ENCODE measurements around the gene FAM229A. TPM values are rescaled to one million over a fixed set of nuclear protein-coding genes. Genes with fewer than 3 reads are reported as not detected.
"Not testable (repeated sequence)": the region's sequence is repeated elsewhere in the genome, so short reads cannot be mapped to it uniquely, and the experiment has no call there.

The FAM229A gene, protein sequence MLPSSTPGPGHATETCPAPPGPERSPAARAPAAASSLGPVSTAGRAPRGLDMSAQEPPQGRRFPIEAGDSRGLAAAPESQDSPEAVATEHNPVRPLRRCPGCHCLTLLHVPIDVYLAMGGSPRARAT
- total RNA-seq, result 1 to 10 TPM; 2.7 to 3.5 (median 3.2) TPM

DNA sequence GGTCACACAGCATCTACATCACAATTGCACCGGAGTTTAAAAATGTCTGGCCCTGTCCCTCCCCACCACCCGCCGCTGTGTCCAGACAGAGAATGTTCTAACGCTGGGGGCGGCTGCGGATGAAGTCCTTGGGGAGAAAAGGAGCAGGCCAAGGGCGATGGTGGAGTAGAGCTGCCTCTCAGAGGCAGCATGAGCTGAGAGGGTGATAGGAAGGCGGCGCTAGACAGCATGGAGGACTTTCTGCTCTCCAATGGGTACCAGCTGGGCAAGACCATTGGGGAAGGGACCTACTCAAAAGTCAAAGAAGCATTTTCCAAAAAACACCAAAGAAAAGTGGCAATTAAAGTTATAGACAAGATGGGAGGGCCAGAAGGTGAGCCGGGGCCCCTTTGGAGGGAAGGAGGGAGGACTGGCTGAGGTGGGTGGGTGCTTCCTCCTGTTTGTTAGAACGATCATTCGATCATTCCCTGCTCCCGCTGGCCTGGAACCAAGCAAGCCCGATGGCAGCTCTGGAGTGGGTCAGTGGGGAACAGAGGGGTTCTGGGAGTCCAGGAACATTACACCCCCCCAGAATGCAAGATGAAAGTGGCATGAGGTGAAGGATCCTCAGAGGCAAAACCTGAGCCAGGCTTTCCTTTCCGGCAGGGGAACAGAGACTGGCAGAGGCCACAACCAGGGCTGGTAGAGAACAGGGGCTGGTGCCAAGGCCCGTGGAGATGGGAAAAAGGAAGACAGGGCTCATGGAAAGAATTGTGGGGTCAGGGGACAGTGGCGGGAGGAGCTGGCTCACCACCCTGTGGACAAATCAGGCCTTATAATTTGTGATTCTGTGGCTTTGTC, at the start of gene FAM229A, which contains the start of gene TSSK3:
FAM229A (minus strand) TSS at position 12 of the 840 bp plus-strand sequence. CDS start 394 bp downstream, outside the sequence.
TSSK3 (plus strand) TSS at position 66 of the 840 bp plus-strand sequence; CDS start at position 229, 163 bp downstream.
- H3K9me3 Mint-ChIP-seq, result no peaks in the 10 kb centered on the region
- peaks cover 4% of the 10 kb centered on the region for H3K27me3 Mint-ChIP-seq (ENCODE audit: low read depth)
- H3K4me1 Mint-ChIP-seq (ENCODE audit: low read depth), result peaks cover 19% of the 10 kb centered on the region
- ATAC-seq (no peak), DNase-seq (no peak)
- H3K36me3 Mint-ChIP-seq (ENCODE audit: insufficient read depth), result peaks cover 13% of the 10 kb centered on the region
- H3K4me3 Mint-ChIP-seq, result no peak within 1 kb of the TSS

GRCh38 chr1:32411261-32411660, 49.0 kb upstream of the FAM229A start:
- H3K9me3 Mint-ChIP-seq, result no peaks in the 10 kb centered on the region
- ATAC-seq (no peak), DNase-seq (no peak)
- peaks cover 8% of the 10 kb centered on the region for H3K27me3 Mint-ChIP-seq (ENCODE audit: low read depth)
- no peaks in the 10 kb centered on the region for H3K36me3 Mint-ChIP-seq (ENCODE audit: insufficient read depth)
- no peak overlapping the region for H3K4me3 Mint-ChIP-seq
- H3K4me1 Mint-ChIP-seq (ENCODE audit: low read depth), result peaks cover 2% of the 10 kb centered on the region

GRCh38 chr1:32406629-32407111, 44.4 kb upstream of the FAM229A start:
- no peaks in the 10 kb centered on the region for H3K36me3 Mint-ChIP-seq (ENCODE audit: insufficient read depth)
- H3K4me3 Mint-ChIP-seq, result no peak overlapping the region
- H3K4me1 Mint-ChIP-seq (ENCODE audit: low read depth), result no peaks in the 10 kb centered on the region
- peaks cover under 1% of the 10 kb centered on the region for H3K27me3 Mint-ChIP-seq (ENCODE audit: low read depth)
- ATAC-seq (no peak), DNase-seq (no peak)
- H3K9me3 Mint-ChIP-seq, result no peaks in the 10 kb centered on the region

DNA sequence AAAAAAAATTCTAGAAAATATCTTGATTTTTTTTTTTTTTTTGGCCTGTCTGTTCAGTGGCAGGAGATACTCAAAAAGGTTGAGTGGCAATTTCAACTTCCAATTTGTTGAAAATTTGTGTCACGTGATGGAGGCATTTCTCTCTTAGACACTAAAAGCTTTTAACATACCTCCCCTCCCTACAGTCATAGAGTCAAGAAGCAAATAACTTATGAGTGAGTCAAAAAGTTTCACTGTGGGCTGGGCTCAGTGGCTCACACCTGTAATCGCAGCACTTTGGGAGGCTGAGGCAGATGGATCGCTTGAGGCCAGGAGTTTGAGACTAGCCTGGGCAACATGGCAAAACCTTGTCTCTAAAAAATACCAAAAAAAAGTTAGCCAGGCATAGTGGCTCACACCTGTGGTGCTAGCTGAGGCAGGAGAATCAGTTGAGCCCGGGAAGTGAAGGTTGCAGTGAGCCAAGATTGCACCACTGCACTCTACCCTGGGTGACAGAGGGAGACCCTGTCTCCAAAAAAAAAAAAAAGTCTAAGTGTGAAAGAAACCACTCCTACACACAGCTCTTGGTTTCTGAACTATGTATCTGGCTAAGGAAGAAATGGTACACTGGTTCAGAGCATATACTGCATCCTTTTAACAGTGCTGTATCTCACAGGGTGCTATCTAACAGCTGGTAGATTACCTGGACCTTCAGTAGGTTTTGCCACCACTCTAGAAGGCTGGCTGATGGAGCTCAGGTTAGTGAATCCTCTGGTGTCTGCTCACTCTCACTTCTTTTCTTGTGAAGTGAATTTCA, 43.6 kb upstream of the FAM229A start:
- Mint-ChIP-seq H3K27me3 (ENCODE audit: low read depth) (no peaks in the 10 kb centered on the region), H3K36me3 (ENCODE audit: insufficient read depth) (no peaks in the 10 kb centered on the region), H3K9me3 (no peaks in the 10 kb centered on the region), H3K4me1 (ENCODE audit: low read depth) (no peaks in the 10 kb centered on the region), H3K4me3 (no peak overlapping the region)
- DNase-seq (no peak), ATAC-seq (peak in 1 of 2 donors; percentile 41)

DNA sequence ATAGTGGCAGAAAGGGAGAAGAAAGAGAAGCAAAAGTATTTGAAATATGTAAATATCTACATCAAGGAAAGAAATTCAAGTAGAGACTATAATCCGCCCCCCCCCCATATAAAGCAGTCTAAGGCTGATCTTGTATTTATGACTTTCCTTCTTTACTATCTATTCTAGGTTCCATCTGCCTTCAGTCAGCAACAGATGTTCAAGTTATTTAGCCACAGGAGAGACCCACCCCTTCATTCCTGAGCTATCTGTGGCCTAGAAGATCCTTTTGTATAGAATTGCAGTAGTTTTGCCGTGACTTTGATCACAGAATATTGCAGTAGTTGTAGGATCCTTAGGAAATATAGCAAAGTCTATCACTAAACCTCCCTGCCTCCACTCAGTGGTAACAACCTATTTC, 42.7 kb upstream of the FAM229A start:
- H3K4me1 Mint-ChIP-seq (ENCODE audit: low read depth), result no peaks in the 10 kb centered on the region

DNA sequence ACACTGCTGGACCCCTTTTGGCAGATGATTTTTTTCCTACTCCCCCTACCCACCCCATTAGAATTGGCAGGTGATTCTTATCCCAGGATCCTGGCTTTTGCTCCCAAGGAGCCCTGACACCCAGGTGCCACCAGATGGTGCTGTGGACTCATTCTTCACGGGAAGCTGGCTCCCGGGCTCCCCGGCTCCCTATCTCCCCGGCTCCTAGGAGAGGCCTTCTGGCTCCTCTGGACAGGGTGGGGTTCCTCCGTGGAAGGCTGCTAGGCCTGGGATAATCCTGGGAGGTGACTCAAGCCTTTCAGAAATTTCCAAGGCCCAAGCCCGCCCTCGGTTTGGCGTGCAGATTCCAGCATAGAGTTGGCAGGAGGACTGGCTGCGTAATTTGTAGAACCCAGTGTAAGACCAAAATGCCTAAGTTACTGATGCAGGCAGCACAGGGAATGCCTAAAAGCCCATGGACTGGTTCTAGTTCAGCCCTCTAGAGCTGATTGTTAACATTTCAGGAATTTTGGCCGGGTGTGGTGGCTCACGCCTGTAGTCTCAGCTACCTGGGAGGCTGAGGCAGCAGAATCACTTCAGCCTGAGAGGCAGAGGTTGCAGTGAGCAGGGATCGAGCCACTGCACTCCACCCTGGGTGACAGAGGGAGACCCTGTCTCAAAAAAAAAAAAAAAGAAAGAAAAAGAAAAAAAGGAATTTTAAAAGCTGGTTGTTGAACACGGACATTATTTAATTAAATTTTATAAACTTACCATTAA, 38.8 kb upstream of the FAM229A start:
- ATAC-seq (peak; percentile 77 to 88), DNase-seq (peak; percentile 34)
- Mint-ChIP-seq H3K4me1 (ENCODE audit: low read depth) (no peaks in the 10 kb centered on the region), H3K36me3 (ENCODE audit: insufficient read depth) (no peaks in the 10 kb centered on the region), H3K4me3 (peak overlapping the region; percentile 11), H3K27me3 (ENCODE audit: low read depth) (no peaks in the 10 kb centered on the region), H3K9me3 (no peaks in the 10 kb centered on the region)

More for the DNA sequence above, 42.7 kb upstream of the FAM229A start:
- H3K27me3 Mint-ChIP-seq (ENCODE audit: low read depth), result no peaks in the 10 kb centered on the region
- no peaks in the 10 kb centered on the region for H3K9me3 Mint-ChIP-seq
- DNase-seq, result no peak
- H3K36me3 Mint-ChIP-seq (ENCODE audit: insufficient read depth), result no peaks in the 10 kb centered on the region
- no peak for ATAC-seq
- H3K4me3 Mint-ChIP-seq, result no peak overlapping the region

GRCh38 chr1:32399843-32400242, 37.6 kb upstream of the FAM229A start:
- peaks cover 4% of the 10 kb centered on the region for H3K4me1 Mint-ChIP-seq (ENCODE audit: low read depth)
- no peaks in the 10 kb centered on the region for H3K36me3 Mint-ChIP-seq (ENCODE audit: insufficient read depth)
- no peak overlapping the region for H3K4me3 Mint-ChIP-seq
- DNase-seq, result no peak
- no peaks in the 10 kb centered on the region for H3K9me3 Mint-ChIP-seq
- no peak for ATAC-seq
- no peaks in the 10 kb centered on the region for H3K27me3 Mint-ChIP-seq (ENCODE audit: low read depth)

DNA sequence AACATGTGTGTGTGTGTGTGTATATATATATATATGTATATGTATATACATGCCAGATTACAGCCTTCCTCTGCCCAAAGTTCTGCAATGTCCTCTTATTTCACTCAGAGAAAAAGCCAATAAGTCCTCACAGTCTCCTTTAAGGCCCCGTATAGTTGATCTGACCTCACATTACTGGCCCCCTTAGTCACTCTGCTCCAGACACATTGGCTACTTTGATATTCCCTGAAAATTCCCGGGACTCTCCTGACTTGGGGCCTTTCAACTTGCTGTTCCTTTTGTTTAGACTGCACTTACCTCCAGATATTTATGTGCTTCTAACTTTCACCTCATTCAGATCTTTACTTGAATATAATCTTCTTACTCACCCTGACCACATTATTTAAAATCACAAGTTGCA, 36.1 kb upstream of the FAM229A start:
- no peak overlapping the region for H3K4me3 Mint-ChIP-seq
- DNase-seq (no peak), ATAC-seq (no peak)
- peaks cover 14% of the 10 kb centered on the region for H3K4me1 Mint-ChIP-seq (ENCODE audit: low read depth)
- H3K9me3 Mint-ChIP-seq, result no peaks in the 10 kb centered on the region
- H3K36me3 Mint-ChIP-seq (ENCODE audit: insufficient read depth), result peaks cover 3% of the 10 kb centered on the region
- no peaks in the 10 kb centered on the region for H3K27me3 Mint-ChIP-seq (ENCODE audit: low read depth)

- peaks cover 27% of the 10 kb centered on the region for H3K4me1 Mint-ChIP-seq (ENCODE audit: low read depth)
- not testable (repeated sequence) for H3K36me3 Mint-ChIP-seq (ENCODE audit: insufficient read depth); H3K9me3 Mint-ChIP-seq; DNase-seq; ATAC-seq; H3K4me3 Mint-ChIP-seq; H3K27me3 Mint-ChIP-seq (ENCODE audit: low read depth)
These were observed 34.2 kb upstream of the FAM229A start for GRCh38 chr1:32396524-32396923.

GRCh38 chr1:32394890-32395432, 32.7 kb upstream of the FAM229A start:
- Mint-ChIP-seq H3K4me1 (ENCODE audit: low read depth) (peaks cover 27% of the 10 kb centered on the region), H3K36me3 (ENCODE audit: insufficient read depth) (peaks cover 9% of the 10 kb centered on the region), H3K27me3 (ENCODE audit: low read depth) (no peaks in the 10 kb centered on the region), H3K4me3 (peak overlapping the region; percentile 98), H3K9me3 (no peaks in the 10 kb centered on the region)
- no peak for ATAC-seq
- DNase-seq, result no peak

DNA sequence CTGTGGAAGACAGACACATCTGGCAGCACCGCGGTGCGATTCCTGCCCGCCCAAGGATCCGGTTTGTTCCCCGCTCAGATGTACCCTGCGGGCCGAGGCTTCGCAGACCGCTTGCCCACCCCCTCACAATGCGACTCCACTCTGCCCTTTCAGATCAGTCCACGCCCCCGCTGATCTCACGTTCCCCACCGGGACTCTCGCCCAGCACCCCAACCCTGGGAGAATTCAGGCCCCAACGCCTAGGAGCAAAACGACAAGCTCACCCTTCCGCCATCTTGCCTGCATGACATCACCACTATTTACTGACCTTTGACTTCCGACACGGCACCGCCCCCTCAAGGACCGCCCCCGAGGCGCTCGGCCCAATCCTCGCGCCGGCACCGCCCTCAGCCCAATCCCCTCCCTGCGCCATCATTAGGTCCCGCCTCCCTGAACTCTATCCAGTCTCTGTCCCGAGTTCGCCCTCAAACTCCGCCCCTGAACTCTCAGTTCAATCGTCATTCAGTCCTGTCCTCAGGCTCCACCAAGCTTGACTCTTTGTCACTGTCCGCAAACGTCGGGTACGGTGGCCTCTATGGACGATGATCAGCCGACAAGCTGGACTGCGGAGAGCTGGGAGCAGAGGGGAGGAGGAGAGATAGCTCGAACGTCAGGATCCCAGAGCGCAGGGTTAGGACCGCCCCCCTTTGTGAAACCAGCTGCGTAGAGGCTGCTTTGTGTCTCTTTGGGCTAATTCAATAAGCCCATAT, 32.0 kb upstream of the FAM229A start, which contains the start of gene BSDC1:
BSDC1 (minus strand) TSS at position 301 of the 749 bp plus-strand sequence; CDS start at position 274, 27 bp downstream.
- DNase-seq (peak; percentile 97), ATAC-seq (peak; percentile 99)
- Mint-ChIP-seq H3K36me3 (ENCODE audit: insufficient read depth) (peaks cover 9% of the 10 kb centered on the region), H3K27me3 (ENCODE audit: low read depth) (no peaks in the 10 kb centered on the region), H3K4me3 (peak within 1 kb of the TSS; percentile 98), H3K4me1 (ENCODE audit: low read depth) (peaks cover 27% of the 10 kb centered on the region), H3K9me3 (no peaks in the 10 kb centered on the region)

- no peaks in the 10 kb centered on the region for H3K9me3 Mint-ChIP-seq
- peaks cover 9% of the 10 kb centered on the region for H3K36me3 Mint-ChIP-seq (ENCODE audit: insufficient read depth)
- no peak for DNase-seq
- peaks cover 27% of the 10 kb centered on the region for H3K4me1 Mint-ChIP-seq (ENCODE audit: low read depth)
- H3K27me3 Mint-ChIP-seq (ENCODE audit: low read depth), result no peaks in the 10 kb centered on the region
- peak overlapping the region; percentile 98 for H3K4me3 Mint-ChIP-seq
- peak; percentile 43 for ATAC-seq
These were observed 31.5 kb upstream of the FAM229A start for GRCh38 chr1:32393832-32394140.

GRCh38 chr1:32393136-32393535, 30.9 kb upstream of the FAM229A start:
- Mint-ChIP-seq H3K36me3 (ENCODE audit: insufficient read depth) (peaks cover 9% of the 10 kb centered on the region), H3K9me3 (no peaks in the 10 kb centered on the region), H3K4me1 (ENCODE audit: low read depth) (peaks cover 27% of the 10 kb centered on the region), H3K27me3 (ENCODE audit: low read depth) (no peaks in the 10 kb centered on the region), H3K4me3 (peak overlapping the region; percentile 98)
- ATAC-seq (no peak), DNase-seq (no peak)
